Neural progenitor cell (in vitro differentiated cells): Measurements from ENCODE around the gene KRT82. TPM values are rescaled to one million over a fixed set of nuclear protein-coding genes. Genes with fewer than 3 reads are reported as not detected.

Source experiments
- DNase-seq: peaks from one replicate; pipeline ENCODE4 v3.0.0-alpha.2; 2016; ENCODE audit warnings: low spot score
- H2AFZ ChIP-seq: fragments of 200-600 bp; sonication (generic); replicated peaks from 2 replicates; pipeline ENCODE4 v1.6.1; 2016; ENCODE audit warnings: antibody characterized with exemption
- H3F3A ChIP-seq: fragments of 200-600 bp; sonication (generic); 2 replicates; pipeline ENCODE4 v1.6.1; 2016; ENCODE audit warnings: antibody characterized with exemption, low read depth
- H3K27ac ChIP-seq: fragments of 200-600 bp; sonication (generic); 2 replicates; pipeline ENCODE4 v1.5.1; 2016; ENCODE audit warnings: mild to moderate bottlenecking
- H3K27me3 ChIP-seq: fragments of 200-600 bp; sonication (generic); 2 replicates; pipeline ENCODE4 v1.6.1; 2016; ENCODE audit warnings: mild to moderate bottlenecking, moderate library complexity
- H3K36me3 ChIP-seq: fragments of 200-600 bp; sonication (generic); 2 replicates; pipeline ENCODE4 v1.5.1; 2016
- H3K4me1 ChIP-seq: fragments of 200-600 bp; sonication (generic); 2 replicates; pipeline ENCODE4 v1.6.1; 2016; ENCODE audit warnings: mixed run types
- H3K4me2 ChIP-seq: fragments of 200-600 bp; sonication (generic); 2 replicates; pipeline ENCODE4 v1.6.1; 2016
- H3K4me3 ChIP-seq: fragments of 200-600 bp; sonication (generic); 2 replicates; pipeline ENCODE4 v1.5.1; 2016
- H3K79me2 ChIP-seq: fragments of 200-600 bp; sonication (generic); 2 replicates; pipeline ENCODE4 v1.6.1; 2016; ENCODE audit warnings: low read depth
- H3K9ac ChIP-seq: fragments of 200-600 bp; sonication (generic); 2 replicates; pipeline ENCODE4 v1.6.1; 2016
- H3K9me3 ChIP-seq: fragments of 200-600 bp; sonication (generic); 2 replicates; pipeline ENCODE4 v1.5.1; 2016; ENCODE audit warnings: low read depth
- H4K20me1 ChIP-seq: fragments of 200-600 bp; sonication (generic); 2 replicates; pipeline ENCODE4 v1.6.1; 2016; ENCODE audit warnings: low read depth
- H3K27ac Mint-ChIP-seq: 3 replicates; pipeline ENCODE4 v1.8.0; 2021; ENCODE audit warnings: mixed read lengths
- H3K27me3 Mint-ChIP-seq: 2 replicates; pipeline ENCODE4 v1.8.0; 2022; ENCODE audit warnings: low read depth, mild to moderate bottlenecking, inconsistent platforms, moderate library complexity, mixed read lengths; ENCODE audit not compliant: insufficient read depth
- H3K36me3 Mint-ChIP-seq: 3 replicates; pipeline ENCODE4 v1.8.0; 2021; ENCODE audit warnings: mixed read lengths
- H3K4me1 Mint-ChIP-seq: 3 replicates; pipeline ENCODE4 v1.8.0; 2021; ENCODE audit warnings: mixed read lengths
- H3K4me3 Mint-ChIP-seq: 3 replicates; pipeline ENCODE4 v1.8.0; 2021; ENCODE audit warnings: mild to moderate bottlenecking, moderate library complexity, mixed read lengths
- H3K9me3 Mint-ChIP-seq: 3 replicates; pipeline ENCODE4 v1.8.0; 2020; ENCODE audit warnings: mixed read lengths
- EZH2 ChIP-seq: fragments of 200-600 bp; sonication (generic); IDR thresholded peaks from 2 replicates; pipeline ENCODE4 v1.6.1; 2017; ENCODE audit warnings: antibody characterized with exemption, mild to moderate bottlenecking, moderate library complexity
- EZH2phosphoT487 ChIP-seq: fragments of 200-600 bp; sonication (generic); IDR thresholded peaks from 2 replicates; pipeline ENCODE4 v1.6.1; 2017; ENCODE audit warnings: antibody characterized with exemption
- total RNA-seq: library from RNA; depleted of rRNA; stranded (reverse); fragments of >200 nt; gene quantifications from 2 replicates; pipeline ENCODE4 v1.2.3, GENCODE V29; 2015; ENCODE audit warnings: low replicate concordance
- TF ChIP-seq, protein P1 (sequence below): fragments of 200-600 bp; sonication (generic); IDR thresholded peaks from 2 replicates; pipeline ENCODE4 v1.5.1; 2017; ENCODE audit warnings: antibody characterized with exemption, mild to moderate bottlenecking

KRT82 gene
- total RNA-seq, 1 donor from 2014 or later: not detected

GRCh38 chr12:52358575-52359350 lies 47.4 kb downstream of the KRT82 start:
- Mint-ChIP-seq H3K9me3 (no peaks in the 10 kb centered on the region), H3K27ac (no peak overlapping the region), H3K4me3 (no peak overlapping the region), H3K36me3 (no peaks in the 10 kb centered on the region), H3K4me1 (peaks cover 15% of the 10 kb centered on the region), H3K27me3 (peaks cover 8% of the 10 kb centered on the region)
- H3K27me3 ChIP-seq: no peaks in the 10 kb centered on the region
- H3F3A ChIP-seq: no peaks in the 10 kb centered on the region
- no peaks in the 10 kb centered on the region for H3K36me3 ChIP-seq
- H3K4me1 ChIP-seq: no peaks in the 10 kb centered on the region
- H3K9ac ChIP-seq: no peak overlapping the region
- H2AFZ ChIP-seq: no peak overlapping the region
- no peak overlapping the region for H3K4me2 ChIP-seq
- no peak for DNase-seq
- no peak overlapping the region for H3K27ac ChIP-seq
- H3K9me3 ChIP-seq: no peaks in the 10 kb centered on the region
- H4K20me1 ChIP-seq: no peaks in the 10 kb centered on the region
- TF ChIP-seq EZH2 (no peak), EZH2phosphoT487 (no peak)
- TF ChIP-seq, protein P1, sequence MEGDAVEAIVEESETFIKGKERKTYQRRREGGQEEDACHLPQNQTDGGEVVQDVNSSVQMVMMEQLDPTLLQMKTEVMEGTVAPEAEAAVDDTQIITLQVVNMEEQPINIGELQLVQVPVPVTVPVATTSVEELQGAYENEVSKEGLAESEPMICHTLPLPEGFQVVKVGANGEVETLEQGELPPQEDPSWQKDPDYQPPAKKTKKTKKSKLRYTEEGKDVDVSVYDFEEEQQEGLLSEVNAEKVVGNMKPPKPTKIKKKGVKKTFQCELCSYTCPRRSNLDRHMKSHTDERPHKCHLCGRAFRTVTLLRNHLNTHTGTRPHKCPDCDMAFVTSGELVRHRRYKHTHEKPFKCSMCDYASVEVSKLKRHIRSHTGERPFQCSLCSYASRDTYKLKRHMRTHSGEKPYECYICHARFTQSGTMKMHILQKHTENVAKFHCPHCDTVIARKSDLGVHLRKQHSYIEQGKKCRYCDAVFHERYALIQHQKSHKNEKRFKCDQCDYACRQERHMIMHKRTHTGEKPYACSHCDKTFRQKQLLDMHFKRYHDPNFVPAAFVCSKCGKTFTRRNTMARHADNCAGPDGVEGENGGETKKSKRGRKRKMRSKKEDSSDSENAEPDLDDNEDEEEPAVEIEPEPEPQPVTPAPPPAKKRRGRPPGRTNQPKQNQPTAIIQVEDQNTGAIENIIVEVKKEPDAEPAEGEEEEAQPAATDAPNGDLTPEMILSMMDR: no peak
- no peaks in the 10 kb centered on the region for H3K79me2 ChIP-seq
- no peak overlapping the region for H3K4me3 ChIP-seq

DNA sequence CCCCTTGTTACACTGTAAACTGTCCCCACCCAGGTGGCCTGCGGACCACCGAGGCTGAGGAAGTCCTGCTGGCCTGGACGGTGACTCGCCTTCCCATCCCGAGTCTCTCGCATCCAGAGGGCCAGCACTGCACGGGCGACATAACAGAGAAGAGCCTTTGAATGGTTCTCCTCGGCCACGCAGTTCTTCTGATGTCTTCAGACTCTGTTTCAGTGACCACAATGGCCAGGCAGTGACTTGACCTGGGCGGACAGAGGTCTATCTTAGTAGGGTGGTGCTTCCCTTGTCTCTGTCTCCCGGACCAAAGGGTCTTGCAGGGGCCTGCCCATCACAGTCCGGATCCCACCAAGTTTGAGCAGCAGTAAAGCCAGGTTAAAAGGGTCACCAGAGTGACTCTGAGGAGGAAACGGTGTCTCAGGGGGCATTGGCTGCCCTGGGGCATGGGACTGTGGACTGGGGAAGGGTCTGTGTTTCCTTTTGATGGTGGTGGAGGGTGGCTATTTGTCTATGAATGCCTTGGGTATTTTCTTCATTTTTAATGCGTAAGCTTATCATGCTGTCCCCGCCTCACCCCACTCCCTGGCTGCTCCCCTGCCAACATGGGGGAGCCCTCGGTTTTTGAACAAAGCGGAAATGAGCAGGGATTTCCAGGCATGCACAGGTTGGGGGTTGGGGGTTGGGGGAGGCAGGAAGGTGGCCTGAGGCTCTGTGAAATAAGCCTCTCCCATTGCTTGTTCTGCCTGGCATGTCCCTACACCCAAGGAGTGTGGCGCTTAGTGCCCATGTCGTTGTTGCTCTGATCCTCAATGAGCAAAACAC lies 49.2 kb downstream of the KRT82 start:
- Histone ChIP-seq H3K4me1 (no peaks in the 10 kb centered on the region), H3K9me3 (no peaks in the 10 kb centered on the region), H3K27me3 (no peaks in the 10 kb centered on the region), H3K4me3 (no peak overlapping the region), H3K9ac (no peak overlapping the region), H3K79me2 (no peaks in the 10 kb centered on the region), H3K36me3 (no peaks in the 10 kb centered on the region), H3K4me2 (no peak overlapping the region), H3F3A (no peaks in the 10 kb centered on the region), H2AFZ (no peak overlapping the region), H3K27ac (no peak overlapping the region), H4K20me1 (no peaks in the 10 kb centered on the region)
- H3K36me3 Mint-ChIP-seq: no peaks in the 10 kb centered on the region
- no peaks in the 10 kb centered on the region for H3K9me3 Mint-ChIP-seq
- TF ChIP-seq EZH2phosphoT487 (no peak), EZH2 (no peak)
- TF ChIP-seq, protein P1: no peak
- H3K27me3 Mint-ChIP-seq: peaks cover 7% of the 10 kb centered on the region
- no peak for DNase-seq
- H3K4me1 Mint-ChIP-seq: peaks cover 15% of the 10 kb centered on the region
- no peak overlapping the region for H3K4me3 Mint-ChIP-seq
- no peak overlapping the region for H3K27ac Mint-ChIP-seq

GRCh38 chr12:52356031-52356761 lies 49.9 kb downstream of the KRT82 start:
- no peak overlapping the region for H3K27ac ChIP-seq

More at GRCh38 chr12:52356031-52356761, 49.9 kb downstream of the KRT82 start:
- no peaks in the 10 kb centered on the region for H3F3A ChIP-seq
- H3K27me3 Mint-ChIP-seq: peaks cover 7% of the 10 kb centered on the region
- no peak overlapping the region for H3K4me3 Mint-ChIP-seq
- H3K4me1 ChIP-seq: no peaks in the 10 kb centered on the region
- no peaks in the 10 kb centered on the region for H3K79me2 ChIP-seq
- TF ChIP-seq EZH2phosphoT487: no peak
- TF ChIP-seq, protein P1: no peak
- no peak for TF ChIP-seq EZH2
- peaks cover 15% of the 10 kb centered on the region for H3K4me1 Mint-ChIP-seq
- no peak overlapping the region for H2AFZ ChIP-seq
- H3K27me3 ChIP-seq: no peaks in the 10 kb centered on the region
- H3K36me3 ChIP-seq: no peaks in the 10 kb centered on the region
- H3K4me2 ChIP-seq: no peak overlapping the region
- H3K9me3 Mint-ChIP-seq: no peaks in the 10 kb centered on the region
- H3K9ac ChIP-seq: no peak overlapping the region
- H3K9me3 ChIP-seq: no peaks in the 10 kb centered on the region
- H3K4me3 ChIP-seq: no peak overlapping the region
- DNase-seq: no peak
- no peaks in the 10 kb centered on the region for H3K36me3 Mint-ChIP-seq
- no peak overlapping the region for H3K27ac Mint-ChIP-seq
- H4K20me1 ChIP-seq: no peaks in the 10 kb centered on the region
